Neutrophil (primary cell): Measurements from ENCODE around the gene BCL2L13.
"Not testable (repeated sequence)": the region's sequence is repeated elsewhere in the genome, so short reads cannot be mapped to it uniquely, and the experiment has no call there.

Experiments used
- H3K27ac ChIP-seq: fragments of 200-600 bp; sonication (generic); 2 replicates; pipeline ENCODE4 v1.5.1; 2016; ENCODE audit warnings: mild to moderate bottlenecking, moderate library complexity
- H3K27me3 ChIP-seq: fragments of 200-600 bp; sonication (generic); 2 replicates; pipeline ENCODE4 v1.6.0; 2016; ENCODE audit warnings: mild to moderate bottlenecking
- H3K36me3 ChIP-seq: fragments of 200-600 bp; sonication (generic); 2 replicates; pipeline ENCODE4 v1.5.1; 2017
- H3K4me1 ChIP-seq, 2 experiments: fragments of 200-600 bp in 1 of 2; sonication (generic) in 1 of 2; 1 replicate in 1 of 2; 2 replicates in 1 of 2; pipeline versions ENCODE4 v1.5.1 to v1.6.1; 2013 to 2016; ENCODE audit warnings: low read depth in 1 of 2, low read length in 1 of 2, mild to moderate bottlenecking in 1 of 2, moderate library complexity in 1 of 2; ENCODE audit not compliant: control insufficient read depth in 1 of 2, insufficient read depth in 1 of 2
- H3K4me3 ChIP-seq, 2 experiments: fragments of 200-600 bp in 1 of 2; sonication (generic) in 1 of 2; 1 replicate in 1 of 2; 2 replicates in 1 of 2; pipeline ENCODE4 v1.5.1; 2013 to 2016; ENCODE audit warnings: low read depth in 1 of 2, low read length in 1 of 2, mild to moderate bottlenecking in 1 of 2, moderate library complexity in 1 of 2
- H3K9me3 ChIP-seq: fragments of 200-600 bp; sonication (generic); 2 replicates; pipeline ENCODE4 v1.5.1; 2016
- CTCF ChIP-seq: fragments of 200-600 bp; sonication (generic); IDR thresholded peaks from 2 replicates; pipeline ENCODE4 v1.5.1; 2016; ENCODE audit warnings: antibody characterized with exemption

Gene BCL2L13

DNA sequence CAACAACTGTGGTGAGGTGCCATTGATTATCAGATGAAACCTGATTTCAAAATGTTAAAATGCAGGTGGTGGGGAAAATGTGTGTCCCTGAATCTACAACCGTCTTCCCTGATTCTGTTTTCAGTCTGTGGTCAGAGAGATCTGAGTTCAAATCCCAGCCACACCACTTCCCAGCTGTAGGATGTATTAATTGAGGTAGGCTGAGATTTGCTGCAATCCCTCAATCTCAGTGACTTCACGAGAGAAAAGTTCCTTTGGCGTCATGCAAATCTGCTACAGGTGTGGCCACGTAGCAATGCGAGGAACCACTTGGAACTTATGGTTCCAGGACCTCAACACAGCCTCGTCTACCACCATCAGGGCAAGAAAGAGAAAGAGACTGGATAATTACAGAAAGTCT lies 56.2 kb downstream of the BCL2L13 start:
- no peak for TF ChIP-seq CTCF
- Histone ChIP-seq H3K27ac (no peak overlapping the region), H3K36me3 (peaks cover 7% of the 10 kb centered on the region)

DNA sequence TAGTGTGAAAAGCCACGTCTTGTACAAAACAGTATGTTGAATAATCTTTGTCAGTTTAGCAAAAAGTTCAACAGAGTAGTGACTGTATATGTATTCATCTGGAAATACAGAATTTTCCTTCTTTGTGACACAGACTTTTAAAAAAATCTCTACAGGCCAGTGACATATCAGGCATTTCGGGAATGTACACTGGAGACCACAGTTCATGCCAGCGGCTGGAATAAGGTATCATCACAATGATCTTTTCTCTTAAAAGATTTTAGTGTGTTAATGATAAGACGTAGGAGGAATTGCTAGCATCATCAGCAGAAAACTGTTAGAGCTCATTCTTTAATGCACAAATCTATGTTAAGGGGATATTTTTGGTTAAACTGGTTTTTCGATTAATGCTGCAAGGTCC lies 57.4 kb downstream of the BCL2L13 start:
- H3K27ac ChIP-seq = no peak overlapping the region
- H3K27me3 ChIP-seq = no peaks in the 10 kb centered on the region
- peaks cover 21 to 34% of the 10 kb centered on the region in 2 experiments for H3K4me1 ChIP-seq
- no peak overlapping the region for H3K4me3 ChIP-seq
- H3K36me3 ChIP-seq = peaks cover 7% of the 10 kb centered on the region
- no peaks in the 10 kb centered on the region for H3K9me3 ChIP-seq
- TF ChIP-seq CTCF = no peak

More for the DNA sequence above, 56.2 kb downstream of the BCL2L13 start:
- Histone ChIP-seq H3K9me3 (no peaks in the 10 kb centered on the region), H3K27me3 (no peaks in the 10 kb centered on the region), H3K4me1 (peaks cover 17 to 27% of the 10 kb centered on the region in 2 experiments), H3K4me3 (no peak overlapping the region)

GRCh38 chr22:17697196-17697595 lies 58.6 kb downstream of the BCL2L13 start:
- peaks cover 15 to 26% of the 10 kb centered on the region in 2 experiments for H3K4me1 ChIP-seq
- not testable (repeated sequence) for H3K36me3 ChIP-seq, H3K9me3 ChIP-seq, H3K27me3 ChIP-seq, H3K4me3 ChIP-seq, H3K27ac ChIP-seq

DNA sequence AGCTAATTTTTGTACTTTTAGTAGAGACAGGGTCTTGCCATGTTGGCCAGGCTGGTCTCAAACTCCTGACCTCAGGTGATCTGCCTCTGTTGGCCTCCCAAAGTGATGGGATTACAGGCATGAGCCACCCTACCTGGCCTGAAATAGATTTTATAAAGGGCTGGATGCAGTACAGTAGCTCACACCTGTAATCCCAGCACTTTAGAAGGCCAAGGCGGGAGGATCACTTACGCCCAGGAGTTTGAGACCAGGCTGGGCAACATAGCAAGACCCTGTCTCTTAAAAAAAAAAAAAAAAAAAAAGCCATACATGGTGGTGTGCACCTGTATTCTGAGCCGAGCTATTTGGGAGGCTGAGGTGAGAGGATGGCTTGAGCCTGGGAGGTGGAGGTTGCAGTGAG lies 59.7 kb downstream of the BCL2L13 start:
- H3K4me3 ChIP-seq, H3K27me3 ChIP-seq, H3K9me3 ChIP-seq, H3K27ac ChIP-seq: not testable (repeated sequence)
- H3K4me1 ChIP-seq = peaks cover 11 to 22% of the 10 kb centered on the region in 2 experiments
- H3K36me3 ChIP-seq = peaks cover 17% of the 10 kb centered on the region

DNA sequence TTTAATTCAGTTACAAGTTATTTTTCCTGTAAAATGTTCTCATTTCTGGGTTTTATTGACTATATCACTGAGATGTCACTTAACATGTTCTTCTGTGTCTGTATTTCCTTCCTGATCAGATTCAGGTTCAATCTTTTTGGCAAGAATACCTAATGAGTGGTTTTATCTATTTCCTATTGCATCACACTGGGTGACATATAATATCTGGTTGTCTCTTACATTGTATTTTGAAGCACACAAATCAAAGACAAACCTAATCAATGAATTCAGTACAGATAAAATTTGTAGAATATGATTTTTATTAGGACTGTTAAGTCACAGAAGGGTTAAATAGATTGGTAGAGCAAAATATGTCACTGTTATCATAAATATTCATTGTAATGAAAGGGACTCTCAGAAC lies 60.4 kb downstream of the BCL2L13 start:
- peaks cover 23% of the 10 kb centered on the region for H3K36me3 ChIP-seq
- H3K4me3 ChIP-seq = no peak overlapping the region
- no peaks in the 10 kb centered on the region for H3K9me3 ChIP-seq
- H3K4me1 ChIP-seq = peaks cover 11 to 22% of the 10 kb centered on the region in 2 experiments
- peak overlapping the region; percentile 13 for H3K27ac ChIP-seq
- no peaks in the 10 kb centered on the region for H3K27me3 ChIP-seq
- no peak for TF ChIP-seq CTCF

DNA sequence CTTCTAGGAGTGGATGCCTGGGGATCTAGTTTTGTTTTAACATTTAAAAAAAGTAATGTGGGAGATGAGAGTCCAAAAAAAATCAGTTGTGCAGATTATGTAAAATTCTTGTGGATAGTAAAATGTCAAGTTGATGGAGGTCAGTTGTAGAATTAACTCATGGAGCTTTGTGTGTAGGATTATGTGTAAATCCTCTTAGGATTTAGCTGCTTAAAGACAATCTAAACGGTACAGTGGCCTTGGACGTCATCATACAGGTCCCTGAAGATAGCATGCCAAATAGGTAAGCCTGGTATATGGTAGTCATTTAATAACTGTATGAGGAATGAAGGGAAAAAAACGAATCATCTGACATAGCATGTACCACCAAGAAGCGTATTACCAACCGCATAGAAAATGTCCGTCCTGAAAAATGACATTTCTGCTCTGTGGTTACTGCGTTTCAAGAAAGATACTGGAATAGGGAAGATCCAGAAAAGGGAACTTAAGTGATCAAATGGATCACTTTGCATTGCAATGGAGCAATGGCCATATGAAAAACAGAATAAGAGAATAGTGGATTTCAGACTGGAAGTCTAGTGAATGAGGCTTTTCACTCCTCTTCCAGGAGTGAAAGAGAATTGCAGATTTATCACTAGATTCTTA lies 61.3 kb downstream of the BCL2L13 start:
- Histone ChIP-seq H3K4me3 (no peak overlapping the region), H3K4me1 (peaks cover 11 to 22% of the 10 kb centered on the region in 2 experiments), H3K36me3 (peaks cover 30% of the 10 kb centered on the region), H3K27ac (peak overlapping the region; percentile 37), H3K27me3 (no peaks in the 10 kb centered on the region), H3K9me3 (no peaks in the 10 kb centered on the region)
- no peak for TF ChIP-seq CTCF
